Stimulated activated CD4-positive, alpha-beta T cell treated with anti-CD3 and anti-CD28 coated beads, Interleukin-12 subunit alpha, Interleukin-12 subunit beta, amount 100 ng/mL, for 4 hours (primary cell): ENCODE results near the gene NEXN.

Experiments used
- DNase-seq: peaks from one replicate; pipeline ENCODE4 v3.0.0-alpha.2; 2020

Gene NEXN

DNA sequence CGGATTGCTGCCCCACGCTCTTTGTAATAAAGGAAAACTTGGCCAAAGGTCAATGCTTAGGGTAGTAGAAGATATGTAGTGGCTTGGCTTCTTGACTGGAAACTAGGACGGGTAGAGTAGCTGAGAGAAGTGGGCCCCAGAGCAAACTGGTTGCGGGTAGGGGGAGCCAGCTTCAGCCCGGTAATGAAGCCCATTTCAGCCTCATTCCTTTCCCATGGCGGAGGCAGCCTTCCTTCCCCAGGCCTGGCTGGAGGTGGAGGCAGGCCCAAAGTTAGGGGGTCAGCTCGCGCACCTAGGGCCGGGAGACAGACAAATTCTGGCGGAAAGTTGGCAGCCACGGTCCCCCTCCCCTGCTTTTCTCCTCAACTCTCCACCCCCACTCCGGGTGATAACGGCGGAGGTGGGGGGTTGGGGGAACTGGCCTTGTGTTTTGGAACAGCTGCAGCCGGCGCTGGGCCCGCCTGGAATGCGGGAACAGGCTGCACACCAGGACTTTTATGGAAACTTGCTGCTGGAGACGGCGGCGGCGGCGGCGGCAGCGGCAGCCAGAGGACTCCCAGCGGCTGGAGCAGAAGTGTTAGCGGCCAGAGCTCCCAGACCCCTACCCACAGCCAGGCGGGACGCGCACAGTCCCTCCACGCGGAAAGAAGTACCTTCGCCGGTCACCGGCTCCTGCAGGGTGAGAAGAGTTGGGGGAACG is at the start of gene NEXN:
TSS of gene NEXN (plus strand) at position 544 of the 700 bp plus-strand sequence. CDS start 27,483 bp downstream, outside the sequence.
- no peak for DNase-seq

DNA sequence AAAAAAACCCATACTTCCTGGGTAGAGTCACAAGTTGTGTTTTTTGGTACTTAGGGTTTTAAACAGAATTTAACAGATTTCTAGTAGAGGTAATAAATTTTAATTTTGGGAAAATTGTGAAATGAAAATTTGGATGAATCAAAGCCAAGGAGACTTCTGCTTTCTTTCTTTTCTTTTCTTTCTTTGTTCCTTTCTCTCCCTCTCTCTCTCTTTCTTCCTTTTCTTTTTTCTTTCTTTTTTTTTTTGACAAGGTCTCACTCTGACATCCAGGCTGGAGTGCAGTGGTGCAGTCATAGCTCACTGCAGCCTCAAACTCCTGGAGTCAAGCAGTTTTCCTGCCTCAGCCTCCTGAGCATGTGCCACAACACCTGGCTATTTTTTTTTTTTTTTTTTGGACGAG is 46.9 kb upstream of the NEXN start:
- DNase-seq = no peak

DNA sequence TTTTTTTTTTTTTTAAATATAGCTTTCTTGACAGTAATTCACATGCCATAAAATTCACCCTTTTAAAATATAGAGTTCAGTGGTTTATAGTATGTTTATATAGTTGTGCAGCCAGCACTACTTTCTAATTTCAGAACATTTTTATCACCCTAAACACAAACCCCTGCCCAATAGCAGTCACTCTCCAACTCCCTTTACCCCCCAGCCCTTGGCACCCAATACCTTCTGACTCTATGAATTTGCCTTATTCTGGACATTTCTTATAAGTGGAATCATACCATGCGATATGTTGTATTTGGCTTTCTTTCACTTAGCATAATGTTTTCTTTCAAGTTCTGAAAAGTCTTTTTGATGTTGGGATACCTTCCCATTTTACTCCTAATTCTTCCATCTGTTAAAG is 42.5 kb upstream of the NEXN start:
- no peak for DNase-seq

DNA sequence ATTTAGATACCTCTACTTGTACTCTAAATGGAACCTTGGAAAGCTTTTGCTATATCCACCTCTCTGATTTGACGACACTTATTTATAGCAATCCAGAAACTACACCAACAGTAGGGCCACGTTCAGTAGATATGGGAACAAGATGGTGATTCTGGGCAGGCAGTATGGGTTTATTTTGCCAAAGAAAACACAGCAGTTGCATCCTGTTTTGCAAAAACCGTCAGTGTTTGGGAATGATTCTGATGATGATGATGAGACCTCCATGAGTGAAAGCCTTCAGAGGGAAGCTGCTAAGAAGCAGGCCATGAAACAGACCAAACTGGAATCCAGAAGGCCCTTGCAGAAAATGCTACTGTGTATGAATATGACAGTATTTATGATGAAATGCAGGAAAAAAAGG is 41.5 kb upstream of the NEXN start:
- DNase-seq = no peak

- no peak for DNase-seq
Measured at GRCh38 chr1:77847621-77848080, 40.8 kb upstream of the NEXN start.

- DNase-seq = no peak
Measured at GRCh38 chr1:77850082-77850481, 38.3 kb upstream of the NEXN start.

GRCh38 chr1:77857552-77857951 is 30.9 kb upstream of the NEXN start:
- DNase-seq = no peak

DNA sequence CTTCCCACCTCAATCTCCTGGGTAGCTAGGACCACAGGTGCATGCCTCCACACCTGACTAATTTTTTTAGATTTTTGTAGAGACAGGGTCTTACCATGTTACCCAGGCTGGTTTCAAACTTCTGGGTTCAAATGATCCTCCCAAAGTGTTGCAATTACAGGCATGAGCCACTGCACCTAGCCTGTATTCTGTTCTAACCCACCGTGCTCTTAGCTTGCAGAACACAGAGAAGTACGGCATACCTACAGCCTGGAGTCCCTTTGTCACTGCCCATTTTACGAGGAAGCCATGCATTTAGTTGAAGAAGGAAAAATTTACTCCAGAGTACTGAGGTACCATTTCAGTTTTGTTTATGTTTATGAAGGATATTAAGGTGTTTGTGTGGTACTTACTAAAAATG is 29.7 kb upstream of the NEXN start:
- no peak for DNase-seq

- DNase-seq = no peak
Measured at GRCh38 chr1:77859248-77859647, 29.2 kb upstream of the NEXN start.

GRCh38 chr1:77866296-77866695 is 22.1 kb upstream of the NEXN start:
- no peak for DNase-seq

GRCh38 chr1:77872645-77873044 is 15.8 kb upstream of the NEXN start:
- DNase-seq = no peak

GRCh38 chr1:77873461-77873860 is 15.0 kb upstream of the NEXN start:
- no peak for DNase-seq

GRCh38 chr1:77874804-77875445 is 13.5 kb upstream of the NEXN start:
- DNase-seq = no peak

DNA sequence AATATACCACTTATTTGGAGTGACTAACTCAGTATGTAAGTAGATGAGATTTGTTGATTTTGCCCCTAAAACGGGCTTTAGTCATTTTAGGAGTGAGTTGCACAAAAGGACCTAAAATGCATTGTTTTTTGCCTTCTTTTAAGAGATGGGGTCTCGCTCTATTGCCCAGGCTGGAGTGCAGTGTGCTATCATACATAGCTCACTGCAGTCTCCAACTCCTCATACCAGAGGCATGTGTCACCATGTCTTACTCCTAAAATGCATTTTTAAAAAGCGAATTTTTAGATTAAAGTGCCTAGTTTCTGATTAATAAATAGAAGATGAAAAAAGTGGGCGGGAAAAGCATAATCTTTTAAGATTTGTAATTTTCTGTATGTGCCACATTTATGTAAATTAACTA is 11.5 kb upstream of the NEXN start:
- DNase-seq = no peak

DNA sequence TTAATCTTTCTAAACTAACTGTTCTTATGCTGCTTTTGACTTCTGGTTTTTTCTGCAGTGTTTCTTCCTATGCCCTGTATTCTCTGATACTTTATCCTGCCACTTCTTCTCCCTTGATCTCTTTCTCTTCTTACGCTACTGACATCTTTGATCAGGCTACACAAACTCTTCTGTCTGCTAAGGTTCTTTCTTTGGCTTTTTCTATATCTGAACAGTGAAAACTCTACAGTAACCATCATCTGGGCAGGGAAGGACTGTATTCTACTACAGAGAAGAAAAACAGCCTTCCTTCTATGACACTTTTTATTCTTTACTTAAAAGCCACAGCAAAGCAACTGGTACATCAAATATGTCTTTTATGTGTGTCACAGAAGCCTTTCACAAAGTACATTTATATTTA is 7.4 kb upstream of the NEXN start:
- DNase-seq = no peak

DNA sequence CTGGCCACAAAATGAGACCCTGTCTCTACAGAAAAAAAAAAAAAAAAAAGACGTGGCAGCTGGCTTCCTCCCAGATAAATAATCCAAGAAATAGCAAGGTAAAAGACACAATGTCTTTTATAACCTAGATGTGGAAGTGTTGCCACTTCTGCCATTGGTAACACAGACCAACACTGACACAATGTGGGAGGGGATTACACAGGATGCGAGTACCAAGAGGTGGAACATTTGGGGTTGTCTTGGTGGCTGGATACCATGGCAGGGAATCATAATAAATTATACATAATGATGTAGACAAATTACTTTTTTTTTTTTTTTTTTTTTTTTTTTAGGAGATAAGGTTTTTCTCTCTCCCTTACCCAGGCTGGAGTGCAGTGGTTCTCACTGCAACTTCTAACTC is 6.0 kb upstream of the NEXN start:
- DNase-seq = no peak

GRCh38 chr1:77888781-77889642 is 588 bp downstream of the NEXN start:
- DNase-seq = peak; percentile 10

DNA sequence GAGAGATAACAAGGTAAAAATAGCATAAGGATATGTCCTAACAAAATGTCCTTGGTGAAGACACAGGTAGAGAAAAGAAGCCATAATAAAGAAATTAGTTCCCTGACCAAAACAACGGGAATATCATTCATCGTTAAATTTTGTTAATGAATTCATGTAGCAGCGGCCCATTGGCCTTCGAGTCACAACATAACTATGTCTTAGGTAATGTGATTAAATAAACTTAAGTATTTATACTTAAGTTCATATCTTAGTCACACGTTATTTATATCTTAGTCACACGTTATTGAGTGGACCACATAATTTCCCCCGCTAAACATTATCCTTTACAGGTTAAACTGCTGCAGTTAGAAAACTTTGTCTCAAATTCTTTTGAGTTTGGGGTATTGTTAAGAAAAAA is 1.2 kb downstream of the NEXN start:
- DNase-seq = no peak

DNA sequence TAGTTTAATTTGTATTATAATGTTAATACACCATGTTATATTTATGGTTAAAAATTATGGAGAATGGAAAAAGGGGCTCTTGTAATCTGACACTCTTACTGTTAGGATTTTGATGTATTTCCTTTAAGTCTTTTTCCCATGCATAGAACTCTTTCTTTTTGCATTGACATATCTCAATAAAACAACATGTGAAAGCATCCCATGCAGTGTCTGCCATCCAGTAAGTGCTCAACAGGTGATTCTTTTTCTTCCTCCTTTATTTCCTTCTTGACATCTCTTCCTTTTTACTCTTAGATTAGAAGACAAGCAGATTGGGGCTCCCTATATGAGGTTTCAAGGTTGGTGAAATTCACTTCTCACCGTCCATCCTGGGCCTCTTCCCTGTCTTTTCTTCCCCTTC is 2.8 kb downstream of the NEXN start:
- DNase-seq = no peak

GRCh38 chr1:77899647-77900320 is 11.4 kb downstream of the NEXN start:
- no peak for DNase-seq

DNA sequence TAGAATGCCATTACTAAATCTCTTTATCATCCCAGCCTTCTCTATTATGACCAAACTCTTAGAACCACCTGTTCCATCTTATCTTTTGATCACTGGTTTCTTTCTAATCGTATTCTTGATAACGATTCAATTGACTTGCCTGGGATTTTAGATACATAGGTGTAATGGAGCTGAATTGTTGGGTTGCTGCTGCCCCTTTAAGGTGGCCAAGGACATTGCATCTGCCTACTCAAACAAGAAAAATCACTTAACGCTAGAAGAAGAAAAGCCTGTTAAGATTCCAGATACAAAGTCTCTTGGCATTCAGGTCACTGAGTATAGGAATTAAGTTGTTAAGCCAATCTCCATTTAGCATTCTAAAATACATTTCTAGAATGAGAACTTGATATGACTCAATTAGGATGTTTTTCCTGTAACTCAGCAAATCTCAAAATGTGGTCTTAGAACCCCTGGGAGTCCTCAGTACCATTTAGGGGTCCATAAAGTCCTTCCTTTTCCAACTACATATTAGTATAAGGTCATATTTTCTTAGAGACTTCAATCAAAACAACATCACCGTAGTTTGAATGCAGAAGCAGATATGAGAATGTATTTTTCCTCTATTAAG is 12.4 kb downstream of the NEXN start:
- no peak for DNase-seq

DNA sequence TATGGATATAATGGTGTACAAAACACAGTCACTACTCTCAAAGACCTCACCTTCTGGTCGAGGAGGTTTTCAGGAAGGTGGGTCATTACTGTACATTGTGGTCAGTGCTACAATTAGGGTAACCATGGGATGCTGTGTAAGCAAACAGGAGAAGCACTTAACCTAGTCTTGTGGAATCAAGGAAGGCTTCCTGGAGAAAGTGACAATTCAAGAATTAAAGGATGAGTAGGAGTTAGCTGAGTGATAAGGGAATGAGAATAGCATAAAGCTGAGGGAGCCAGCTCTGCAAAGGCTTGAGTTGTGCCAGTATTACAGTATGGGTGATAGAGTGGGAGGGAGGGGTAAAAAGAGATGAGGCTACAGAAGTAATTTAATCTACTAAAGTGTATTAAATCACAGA is 17.2 kb downstream of the NEXN start:
- no peak for DNase-seq

DNA sequence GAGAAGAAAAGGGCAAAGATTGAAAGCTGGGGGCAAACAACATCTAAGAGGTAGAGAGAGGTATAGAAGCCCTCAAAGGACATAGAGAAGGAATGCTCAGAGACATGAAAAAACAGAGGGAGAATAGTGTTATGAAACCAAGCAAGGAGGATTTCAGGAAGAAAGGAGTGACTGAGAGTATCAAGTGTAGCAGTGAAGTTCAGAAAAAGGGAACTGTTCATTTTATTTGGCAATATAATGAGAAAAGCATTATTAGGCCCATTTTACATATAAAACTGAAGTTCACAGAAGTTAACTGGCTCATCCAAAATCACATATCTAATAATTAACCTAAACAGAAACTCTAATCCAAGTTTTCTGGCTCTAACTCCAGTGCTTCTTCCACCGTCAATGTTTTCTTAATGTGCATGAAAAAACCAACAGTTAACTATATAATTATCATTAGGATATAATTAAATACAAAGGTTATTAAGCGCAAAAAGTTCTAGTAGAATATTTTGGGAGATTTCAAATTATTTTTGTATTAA is 17.7 kb downstream of the NEXN start:
- no peak for DNase-seq
